Natural killer cell (primary cell): ENCODE measurements around the gene IDH3G. TPM values are rescaled to one million over a fixed set of nuclear protein-coding genes. Genes with fewer than 3 reads are reported as not detected.
"Not testable (repeated sequence)": the region's sequence is repeated elsewhere in the genome, so short reads cannot be mapped to it uniquely, and the experiment has no call there.

ENCODE experiments used
- ATAC-seq, 3 donors: fragments of 150-1000 bp in 2 of 3; fragments of 200-7000 bp in 1 of 3; cut with Tn5 transposase; 1 replicate in 1 of 3; 2 replicates in 2 of 3; pipeline ENCODE4 v1.10.0; 2021; ENCODE audit warnings: mild to moderate bottlenecking in 2 of 3, moderate library complexity in 2 of 3
- DNase-seq, 2 donors: peaks; one replicate each; pipeline versions ENCODE4 v3.0.0 to v3.0.0-alpha.2; 2013 to 2021; ENCODE audit warnings: mixed read lengths in 1 of 2
- H3K27ac ChIP-seq: one replicate; pipeline ENCODE4 v1.5.1; 2013; ENCODE audit warnings: mild to moderate bottlenecking, low read length
- H3K27me3 ChIP-seq: one replicate; pipeline ENCODE4 v1.6.1; 2013; ENCODE audit warnings: low read length; ENCODE audit not compliant: control insufficient read depth, insufficient read depth
- H3K36me3 ChIP-seq: one replicate; pipeline ENCODE4 v1.6.1; 2013; ENCODE audit warnings: low read length; ENCODE audit not compliant: control insufficient read depth, insufficient read depth
- H3K4me1 ChIP-seq: one replicate; pipeline ENCODE4 v1.6.1; 2013; ENCODE audit warnings: low read length; ENCODE audit not compliant: control insufficient read depth, insufficient read depth
- H3K4me3 ChIP-seq: one replicate; pipeline ENCODE4 v1.5.1; 2013; ENCODE audit warnings: low read length
- H3K9me3 ChIP-seq: one replicate; pipeline ENCODE4 v1.6.1; 2013; ENCODE audit warnings: low read length; ENCODE audit not compliant: control insufficient read depth, insufficient read depth
- H3K27ac Mint-ChIP-seq, 2 donors: one replicate each; pipeline ENCODE4 v1.8.0; 2022; ENCODE audit warnings: mild to moderate bottlenecking in 2 of 2, mixed read lengths in 2 of 2, moderate library complexity in 1 of 2
- H3K27me3 Mint-ChIP-seq, 2 donors: one replicate each; pipeline ENCODE4 v1.8.0; 2022; ENCODE audit warnings: low read depth in 2 of 2, mixed read lengths in 2 of 2
- H3K36me3 Mint-ChIP-seq: one replicate; pipeline ENCODE4 v1.8.0; 2022; ENCODE audit warnings: mixed read lengths
- H3K4me1 Mint-ChIP-seq, 2 donors: one replicate each; pipeline ENCODE4 v1.8.0; 2022; ENCODE audit warnings: mixed read lengths in 2 of 2
- H3K4me3 Mint-ChIP-seq: one replicate; pipeline ENCODE4 v1.8.0; 2022; ENCODE audit warnings: mild to moderate bottlenecking, moderate library complexity, mixed read lengths
- H3K9me3 Mint-ChIP-seq, 2 donors: one replicate each; pipeline ENCODE4 v1.8.0; 2022; ENCODE audit warnings: mixed read lengths in 2 of 2
- WGBS: methylation state at CpG from one replicate; pipeline ENCODE4 v1.1.7; 2013; ENCODE audit warnings: missing lambda C conversion rate; ENCODE audit not compliant: insufficient coverage; 5-methylcytosine and 5-hydroxymethylcytosine counted together
- intact Hi-C: fragments of 100-400 bp; cut with micrococcal nuclease; formaldehyde crosslinking; loops from one replicate; pipeline ENCODE4 v1.14.2; 2022
- total RNA-seq, 4 donors: library from RNA; stranded (reverse); fragments of 120-200 nt in 1 of 4; gene quantifications; one replicate each; pipeline versions ENCODE4 v1.2.3 to v1.2.4, GENCODE V29; 2013 to 2022
- TF ChIP-seq, protein P1 (sequence below): fragments of 200-600 bp; IDR thresholded peaks from one replicate; pipeline ENCODE4 v1.8.0; 2022; ENCODE audit warnings: antibody characterized with exemption

The IDH3G gene
- total RNA-seq, 3 donors from 2014 or later (not counting 1 experiment from before 2014, with no cell fraction given): 70.1 to 76.5 (median 71.1) TPM

DNA sequence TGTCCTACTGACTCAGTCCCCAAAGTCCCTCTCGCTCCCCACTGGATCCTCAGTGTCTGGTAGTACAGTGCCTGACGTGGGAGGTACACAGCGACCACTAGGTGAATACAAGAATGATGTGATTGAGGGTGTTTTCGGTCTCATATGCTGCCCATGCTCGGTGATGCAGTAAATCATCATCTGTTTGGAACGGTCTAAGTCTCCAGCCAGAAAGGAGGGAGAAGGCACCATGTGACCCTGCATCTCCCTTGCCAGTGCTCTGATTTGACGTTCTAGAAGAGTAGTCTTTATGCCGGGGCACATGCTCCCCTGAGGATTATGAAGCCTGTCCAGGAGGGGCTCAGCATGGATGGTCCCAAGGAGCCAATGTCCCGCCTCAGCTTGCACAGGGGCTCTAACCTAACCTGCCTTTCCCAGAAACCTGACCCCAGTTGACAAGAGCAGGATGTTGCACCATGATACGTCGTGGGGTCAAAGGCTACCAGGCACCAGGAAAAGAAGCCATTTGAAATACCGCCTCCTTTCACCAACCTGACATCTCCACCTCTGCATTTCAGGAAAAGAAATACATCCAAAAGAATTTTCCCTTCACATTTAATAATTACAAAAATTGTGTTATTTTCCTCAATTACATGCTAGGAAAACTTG is 43.9 kb downstream of the IDH3G start:
- Histone ChIP-seq H3K9me3 (no peaks in the 10 kb centered on the region), H3K4me3 (no peak overlapping the region), H3K27me3 (no peaks in the 10 kb centered on the region), H3K36me3 (no peaks in the 10 kb centered on the region), H3K27ac (no peak overlapping the region), H3K4me1 (no peaks in the 10 kb centered on the region)
- intact Hi-C loops: no loop called here
- peaks cover 10 to 24% of the 10 kb centered on the region in 2 donors for H3K27me3 Mint-ChIP-seq
- 80% methylated on average over 10 of the region's 12 CpGs for WGBS
- H3K27ac Mint-ChIP-seq: no peak overlapping the region
- no peaks in the 10 kb centered on the region for H3K36me3 Mint-ChIP-seq
- no peaks in the 10 kb centered on the region for H3K4me1 Mint-ChIP-seq
- TF ChIP-seq, protein P1, sequence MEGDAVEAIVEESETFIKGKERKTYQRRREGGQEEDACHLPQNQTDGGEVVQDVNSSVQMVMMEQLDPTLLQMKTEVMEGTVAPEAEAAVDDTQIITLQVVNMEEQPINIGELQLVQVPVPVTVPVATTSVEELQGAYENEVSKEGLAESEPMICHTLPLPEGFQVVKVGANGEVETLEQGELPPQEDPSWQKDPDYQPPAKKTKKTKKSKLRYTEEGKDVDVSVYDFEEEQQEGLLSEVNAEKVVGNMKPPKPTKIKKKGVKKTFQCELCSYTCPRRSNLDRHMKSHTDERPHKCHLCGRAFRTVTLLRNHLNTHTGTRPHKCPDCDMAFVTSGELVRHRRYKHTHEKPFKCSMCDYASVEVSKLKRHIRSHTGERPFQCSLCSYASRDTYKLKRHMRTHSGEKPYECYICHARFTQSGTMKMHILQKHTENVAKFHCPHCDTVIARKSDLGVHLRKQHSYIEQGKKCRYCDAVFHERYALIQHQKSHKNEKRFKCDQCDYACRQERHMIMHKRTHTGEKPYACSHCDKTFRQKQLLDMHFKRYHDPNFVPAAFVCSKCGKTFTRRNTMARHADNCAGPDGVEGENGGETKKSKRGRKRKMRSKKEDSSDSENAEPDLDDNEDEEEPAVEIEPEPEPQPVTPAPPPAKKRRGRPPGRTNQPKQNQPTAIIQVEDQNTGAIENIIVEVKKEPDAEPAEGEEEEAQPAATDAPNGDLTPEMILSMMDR: no peak
- no peaks in the 10 kb centered on the region for H3K9me3 Mint-ChIP-seq
- H3K4me3 Mint-ChIP-seq: no peak overlapping the region
- ATAC-seq (no peak), DNase-seq (no peak)

DNA sequence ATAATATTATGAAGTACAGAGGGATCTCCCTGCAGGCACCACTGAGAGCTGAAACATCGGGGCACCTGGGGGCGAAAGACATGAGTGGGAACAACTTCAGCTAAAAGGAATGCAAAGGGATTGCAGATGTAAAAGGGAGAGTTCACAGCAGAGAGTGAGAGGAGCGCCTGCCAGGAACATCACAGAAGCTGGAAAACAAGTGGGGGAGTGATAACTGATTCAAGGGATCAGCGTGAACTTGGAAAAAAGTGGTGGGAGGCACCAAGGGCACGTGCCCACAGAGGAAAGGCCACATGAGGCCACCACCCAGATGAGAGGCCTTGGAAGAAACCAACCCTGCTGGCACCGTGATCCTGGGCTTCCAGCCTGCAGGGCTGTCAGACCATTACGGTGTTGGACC is 45.2 kb downstream of the IDH3G start:
- ATAC-seq, H3K36me3 ChIP-seq: not testable (repeated sequence)

DNA sequence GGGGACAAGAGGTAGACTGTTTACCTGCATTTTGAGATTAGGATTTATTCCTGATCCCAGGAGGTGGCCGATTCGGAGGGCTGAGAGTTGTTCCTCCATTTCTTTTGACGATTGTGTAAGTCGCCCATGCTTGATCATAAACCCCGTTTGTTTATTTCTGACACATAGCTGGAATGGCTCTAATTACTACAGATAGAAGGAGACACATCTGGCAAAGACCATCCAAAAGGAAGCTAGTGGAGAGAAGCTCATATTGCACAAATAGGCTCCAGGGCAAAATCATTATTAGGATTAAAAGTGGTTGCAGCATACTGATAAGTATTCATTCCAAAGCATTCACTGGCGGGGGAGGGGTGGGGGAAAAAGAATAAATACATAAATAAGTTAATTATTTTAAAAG is 47.2 kb downstream of the IDH3G start:
- H3K27ac ChIP-seq, ATAC-seq, H3K27me3 ChIP-seq, H3K4me3 Mint-ChIP-seq, H3K36me3 ChIP-seq, H3K27ac Mint-ChIP-seq, H3K36me3 Mint-ChIP-seq, DNase-seq, H3K9me3 ChIP-seq, H3K9me3 Mint-ChIP-seq, H3K4me3 ChIP-seq, H3K4me1 ChIP-seq, H3K4me1 Mint-ChIP-seq, intact Hi-C loops: not testable (repeated sequence)
- WGBS: 100% methylated on average over 2 of the region's 6 CpGs
- peaks cover 13 to 24% of the 10 kb centered on the region in 2 donors for H3K27me3 Mint-ChIP-seq

More for the DNA sequence above, 45.2 kb downstream of the IDH3G start:
- H3K4me3 Mint-ChIP-seq, H3K9me3 Mint-ChIP-seq, DNase-seq, H3K36me3 Mint-ChIP-seq, H3K27me3 ChIP-seq, H3K9me3 ChIP-seq, intact Hi-C loops, H3K4me1 ChIP-seq, H3K27ac ChIP-seq, H3K4me3 ChIP-seq, H3K27ac Mint-ChIP-seq, H3K4me1 Mint-ChIP-seq: not testable (repeated sequence)
- WGBS: 90% methylated on average over 7 of the region's 7 CpGs
- H3K27me3 Mint-ChIP-seq: peaks cover 13 to 24% of the 10 kb centered on the region in 2 donors

DNA sequence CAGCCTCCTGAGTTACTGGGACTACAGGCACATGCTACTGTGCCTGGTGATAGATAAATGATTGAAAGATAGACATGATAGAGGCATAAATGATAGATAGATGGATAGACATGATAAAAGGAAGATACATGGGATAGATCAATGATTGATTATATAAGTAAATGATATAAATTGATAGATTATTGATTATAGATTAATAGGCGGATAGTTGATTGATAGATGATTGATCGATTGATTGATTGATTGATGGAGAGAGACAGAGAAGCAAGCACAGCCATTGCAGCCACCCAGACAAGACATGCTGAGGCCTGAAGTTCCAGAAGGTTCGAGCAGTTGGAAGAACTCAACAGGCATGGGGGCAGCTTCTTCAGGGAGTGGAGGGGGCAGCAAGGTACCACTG is 47.8 kb downstream of the IDH3G start:
- 87% methylated on average over 3 of the region's 3 CpGs for WGBS
- Mint-ChIP-seq H3K27ac (no peak overlapping the region), H3K27me3 (peaks cover 13 to 24% of the 10 kb centered on the region in 2 donors), H3K4me3 (no peak overlapping the region), H3K36me3 (no peaks in the 10 kb centered on the region), H3K4me1 (peaks cover 0 to 7% of the 10 kb centered on the region in 2 donors), H3K9me3 (no peaks in the 10 kb centered on the region)
- H3K4me3 ChIP-seq: no peak overlapping the region
- TF ChIP-seq, protein P1: no peak
- intact Hi-C loops: no loop called here
- DNase-seq (no peak), ATAC-seq (no peak)
- H3K27ac ChIP-seq: no peak overlapping the region
- no peaks in the 10 kb centered on the region for H3K27me3 ChIP-seq
- no peaks in the 10 kb centered on the region for H3K9me3 ChIP-seq
- H3K36me3 ChIP-seq: no peaks in the 10 kb centered on the region
- H3K4me1 ChIP-seq: peaks cover 5% of the 10 kb centered on the region

DNA sequence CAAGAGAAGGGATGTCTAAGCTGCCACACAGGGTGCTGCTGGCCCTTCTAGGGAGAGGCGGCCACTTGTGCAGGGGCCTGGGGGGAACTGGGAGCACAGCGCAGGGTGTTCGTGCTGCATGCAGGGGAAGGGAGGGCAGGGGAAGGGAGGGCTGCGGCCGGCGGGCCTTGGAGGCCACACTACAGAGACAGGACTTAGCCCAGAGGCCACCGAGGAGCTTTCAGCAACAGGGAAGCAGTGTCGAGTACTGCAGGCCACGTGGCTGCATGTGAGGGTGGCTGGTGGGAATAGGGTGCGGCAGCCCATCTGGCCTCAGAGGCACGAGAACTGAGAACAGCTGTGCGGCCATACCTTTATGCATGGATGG is 49.1 kb downstream of the IDH3G start:
- H3K4me3 ChIP-seq, H3K27ac Mint-ChIP-seq, H3K4me3 Mint-ChIP-seq, H3K36me3 Mint-ChIP-seq, intact Hi-C loops, H3K27ac ChIP-seq, H3K4me1 Mint-ChIP-seq, H3K9me3 Mint-ChIP-seq, H3K4me1 ChIP-seq, DNase-seq, H3K36me3 ChIP-seq, H3K9me3 ChIP-seq, H3K27me3 ChIP-seq, ATAC-seq: not testable (repeated sequence)
- H3K27me3 Mint-ChIP-seq: peaks cover 13 to 24% of the 10 kb centered on the region in 2 donors
- WGBS: 32% methylated on average over 10 of the region's 12 CpGs
